VCaP (cell line): ENCODE results near the gene TNFRSF21.

Experiments used
- H3K27ac ChIP-seq: fragments of 450-650 bp; 2 replicates; pipeline ENCODE4 v1.5.1; 2017
- CTCF ChIP-seq: fragments of 450-650 bp; conservative IDR thresholded peaks from 2 replicates; pipeline ENCODE4 v1.5.1; 2017; ENCODE audit warnings: mild to moderate bottlenecking, moderate library complexity

TNFRSF21 gene

GRCh38 chr6:47352194-47352920 is 42.7 kb upstream of the TNFRSF21 start:
- no peak overlapping the region for H3K27ac ChIP-seq
- no peak for TF ChIP-seq CTCF

GRCh38 chr6:47351621-47352020 is 41.9 kb upstream of the TNFRSF21 start:
- no peak overlapping the region for H3K27ac ChIP-seq
- TF ChIP-seq CTCF: no peak

- H3K27ac ChIP-seq: no peak overlapping the region
- no peak for TF ChIP-seq CTCF
These were observed 40.2 kb upstream of the TNFRSF21 start for GRCh38 chr6:47349931-47350330.

GRCh38 chr6:47348316-47348863 is 38.7 kb upstream of the TNFRSF21 start:
- no peak overlapping the region for H3K27ac ChIP-seq
- no peak for TF ChIP-seq CTCF

- TF ChIP-seq CTCF: no peak
- H3K27ac ChIP-seq: no peak overlapping the region
These were observed 36.1 kb upstream of the TNFRSF21 start for GRCh38 chr6:47345761-47346160.

DNA sequence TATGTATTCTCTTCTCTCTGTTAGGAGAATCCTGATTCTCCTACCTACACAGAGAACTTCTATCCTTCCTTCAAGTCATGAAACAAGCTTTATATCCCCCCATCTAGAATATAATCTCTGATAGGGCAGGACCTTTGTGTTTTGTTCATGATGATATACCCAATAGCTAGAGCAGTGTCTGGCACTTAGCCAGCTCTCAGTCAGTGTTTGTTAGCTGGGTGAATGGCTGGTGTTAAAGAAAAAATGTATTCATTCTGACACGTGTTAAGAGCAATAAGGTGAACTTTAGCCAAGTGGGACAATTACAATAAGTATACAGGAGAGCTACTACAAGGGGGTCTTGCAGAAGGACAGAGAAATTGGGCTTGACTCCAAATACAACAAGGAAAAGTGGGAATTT is 34.3 kb upstream of the TNFRSF21 start:
- no peak overlapping the region for H3K27ac ChIP-seq

GRCh38 chr6:47343600-47343999 is 33.9 kb upstream of the TNFRSF21 start:
- no peak overlapping the region for H3K27ac ChIP-seq
- TF ChIP-seq CTCF: no peak

More for the DNA sequence above, 34.3 kb upstream of the TNFRSF21 start:
- TF ChIP-seq CTCF: no peak
